Neural cell (in vitro differentiated cells): ENCODE data around the gene FOLH1. TPM values are rescaled to one million over a fixed set of nuclear protein-coding genes. Genes with fewer than 3 reads are reported as not detected.
"Not testable (repeated sequence)": the region's sequence is repeated elsewhere in the genome, so short reads cannot be mapped to it uniquely, and the experiment has no call there.

ENCODE experiments used
- H2AFZ ChIP-seq: fragments of 200-600, 300-800 bp; sonication (generic), shearing (Covaris generic); 2 replicates; pipeline ENCODE4 v1.6.0; 2014; ENCODE audit warnings: low read depth, mild to moderate bottlenecking, antibody characterized with exemption, low read length, moderate library complexity
- H3F3A ChIP-seq: fragments of 200-600 bp; shearing (Covaris generic); 2 replicates; pipeline ENCODE4 v1.6.1; 2016; ENCODE audit warnings: mild to moderate bottlenecking, moderate library complexity, mixed read lengths, antibody characterized with exemption, low read length; ENCODE audit not compliant: insufficient read depth, poor library complexity, severe bottlenecking
- H3K27ac ChIP-seq: fragments of 200-600, 300-800 bp; sonication (generic), shearing (Covaris generic); 2 replicates; pipeline ENCODE4 v1.5.1; 2014; ENCODE audit warnings: mild to moderate bottlenecking, low read length, moderate library complexity
- H3K27me3 ChIP-seq: fragments of 300-800, 200-600 bp; sonication (generic), shearing (Covaris generic); 2 replicates; pipeline ENCODE4 v1.6.0; 2014; ENCODE audit warnings: mild to moderate bottlenecking, low read depth, low read length, moderate library complexity; ENCODE audit not compliant: insufficient read depth
- H3K36me3 ChIP-seq: fragments of 300-800, 200-600 bp; sonication (generic), shearing (Covaris generic); 2 replicates; pipeline ENCODE4 v1.5.1; 2014; ENCODE audit warnings: mild to moderate bottlenecking, antibody characterized with exemption, low read length, moderate library complexity; ENCODE audit not compliant: insufficient read depth
- H3K4me2 ChIP-seq: fragments of 300-800, 200-600 bp; sonication (generic), shearing (Covaris generic); 2 replicates; pipeline ENCODE4 v1.6.0; 2014; ENCODE audit warnings: mild to moderate bottlenecking, low read length
- H3K4me3 ChIP-seq: fragments of 300-800, 200-600 bp; sonication (generic), shearing (Covaris generic); 2 replicates; pipeline ENCODE4 v1.5.1; 2014; ENCODE audit warnings: mild to moderate bottlenecking, low read length, moderate library complexity
- H3K79me2 ChIP-seq: fragments of 200-600 bp; shearing (Covaris generic); replicated peaks from 2 replicates; pipeline ENCODE4 v1.6.0; 2014; ENCODE audit warnings: mild to moderate bottlenecking, low read length, moderate library complexity; ENCODE audit not compliant: insufficient read depth
- H3K9ac ChIP-seq: fragments of 300-800, 200-600 bp; sonication (generic), shearing (Covaris generic); 2 replicates; pipeline ENCODE4 v1.6.1; 2016; ENCODE audit warnings: mild to moderate bottlenecking, low read length, mixed read lengths
- H3K9me2 ChIP-seq: fragments of 200-600 bp; shearing (Covaris generic); 2 replicates; pipeline ENCODE4 v1.6.1; 2016; ENCODE audit warnings: mild to moderate bottlenecking, low read length, mixed read lengths; ENCODE audit not compliant: insufficient read depth
- H3K9me3 ChIP-seq: fragments of 200-600, 300-800 bp; sonication (generic), shearing (Covaris generic); 2 replicates; pipeline ENCODE4 v1.6.1; 2016; ENCODE audit warnings: mild to moderate bottlenecking, mixed run types, low read length, moderate library complexity, mixed read lengths
- H4K20me1 ChIP-seq: fragments of 200-600 bp; shearing (Covaris generic); 2 replicates; pipeline ENCODE4 v1.6.1; 2016; ENCODE audit warnings: mild to moderate bottlenecking, mixed run types; ENCODE audit not compliant: insufficient read depth
- EP300 ChIP-seq: fragments of 450-650 bp; conservative IDR thresholded peaks from 2 replicates; pipeline ENCODE4 v1.6.1; 2014; ENCODE audit warnings: antibody characterized with exemption, mild to moderate bottlenecking, moderate library complexity; ENCODE audit not compliant: poor library complexity, severe bottlenecking
- EZH2 ChIP-seq: fragments of 200-600, 300-800 bp; shearing (Covaris generic), sonication (generic); IDR thresholded peaks from 2 replicates; pipeline ENCODE4 v1.6.1; 2014; ENCODE audit warnings: antibody characterized with exemption, low read length, borderline replicate concordance, mild to moderate bottlenecking; ENCODE audit not compliant: insufficient read depth, poor library complexity, severe bottlenecking
- MXI1 ChIP-seq: fragments of 450-650 bp; conservative IDR thresholded peaks from 2 replicates; pipeline ENCODE4 v1.6.1; 2014; ENCODE audit warnings: antibody characterized with exemption, mild to moderate bottlenecking; ENCODE audit not compliant: poor library complexity, severe bottlenecking
- POLR2AphosphoS5 ChIP-seq: IDR thresholded peaks from 2 replicates; pipeline ENCODE4 v1.6.1; 2012
- RAD21 ChIP-seq: fragments of 450-650 bp; conservative IDR thresholded peaks from 2 replicates; pipeline ENCODE4 v1.6.1; 2014; ENCODE audit warnings: antibody characterized with exemption, mild to moderate bottlenecking, moderate library complexity
- SMC3 ChIP-seq: fragments of 450-650 bp; conservative IDR thresholded peaks from 2 replicates; pipeline ENCODE4 v1.6.1; 2014; ENCODE audit warnings: antibody characterized with exemption, mild to moderate bottlenecking, moderate library complexity; ENCODE audit not compliant: poor library complexity
- TAF1 ChIP-seq: IDR thresholded peaks from 2 replicates; pipeline ENCODE4 v1.6.1; 2012; ENCODE audit warnings: low read depth
- polyA plus RNA-seq: library from polyadenylated mRNA; depleted of rRNA; stranded (reverse); fragments of >200 nt; gene quantifications from 2 replicates; pipeline ENCODE4 v1.2.3, GENCODE V29; 2014
- TF ChIP-seq, protein P1 (sequence below): IDR thresholded peaks from 2 replicates; pipeline ENCODE4 v1.6.1; 2012; ENCODE audit warnings: borderline replicate concordance
- TF ChIP-seq, protein P2 (sequence below): fragments of 450-650 bp; IDR thresholded peaks from 2 replicates; pipeline ENCODE4 v1.5.1; 2014; ENCODE audit warnings: antibody characterized with exemption, mild to moderate bottlenecking, moderate library complexity; ENCODE audit not compliant: poor library complexity, severe bottlenecking

Gene FOLH1
- polyA plus RNA-seq, 1 donor from 2014 or later, result not detected

DNA sequence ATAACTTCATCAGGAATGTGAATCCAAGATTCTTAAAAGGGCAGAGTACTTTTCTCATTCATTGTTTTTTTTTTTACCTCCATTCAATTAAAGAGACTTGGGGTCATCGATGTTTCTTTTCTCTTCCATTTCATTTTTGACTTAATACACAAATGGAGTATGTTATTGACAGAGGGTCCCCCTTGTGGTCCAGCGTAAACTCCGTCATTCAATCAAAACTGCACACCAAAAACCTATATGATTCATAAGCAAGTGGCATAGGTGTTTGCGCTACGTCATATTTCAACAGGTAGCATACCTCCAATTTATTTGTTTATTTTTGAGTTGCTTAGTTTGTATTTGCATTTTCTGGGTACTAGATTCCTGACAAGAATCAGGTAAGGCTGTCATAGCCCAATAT, 12.7 kb upstream of the FOLH1 start:
- H3K9me3 ChIP-seq, result no peaks in the 10 kb centered on the region
- H3K9ac ChIP-seq, result no peak overlapping the region
- H4K20me1 ChIP-seq, result no peaks in the 10 kb centered on the region
- TF ChIP-seq, protein P1, sequence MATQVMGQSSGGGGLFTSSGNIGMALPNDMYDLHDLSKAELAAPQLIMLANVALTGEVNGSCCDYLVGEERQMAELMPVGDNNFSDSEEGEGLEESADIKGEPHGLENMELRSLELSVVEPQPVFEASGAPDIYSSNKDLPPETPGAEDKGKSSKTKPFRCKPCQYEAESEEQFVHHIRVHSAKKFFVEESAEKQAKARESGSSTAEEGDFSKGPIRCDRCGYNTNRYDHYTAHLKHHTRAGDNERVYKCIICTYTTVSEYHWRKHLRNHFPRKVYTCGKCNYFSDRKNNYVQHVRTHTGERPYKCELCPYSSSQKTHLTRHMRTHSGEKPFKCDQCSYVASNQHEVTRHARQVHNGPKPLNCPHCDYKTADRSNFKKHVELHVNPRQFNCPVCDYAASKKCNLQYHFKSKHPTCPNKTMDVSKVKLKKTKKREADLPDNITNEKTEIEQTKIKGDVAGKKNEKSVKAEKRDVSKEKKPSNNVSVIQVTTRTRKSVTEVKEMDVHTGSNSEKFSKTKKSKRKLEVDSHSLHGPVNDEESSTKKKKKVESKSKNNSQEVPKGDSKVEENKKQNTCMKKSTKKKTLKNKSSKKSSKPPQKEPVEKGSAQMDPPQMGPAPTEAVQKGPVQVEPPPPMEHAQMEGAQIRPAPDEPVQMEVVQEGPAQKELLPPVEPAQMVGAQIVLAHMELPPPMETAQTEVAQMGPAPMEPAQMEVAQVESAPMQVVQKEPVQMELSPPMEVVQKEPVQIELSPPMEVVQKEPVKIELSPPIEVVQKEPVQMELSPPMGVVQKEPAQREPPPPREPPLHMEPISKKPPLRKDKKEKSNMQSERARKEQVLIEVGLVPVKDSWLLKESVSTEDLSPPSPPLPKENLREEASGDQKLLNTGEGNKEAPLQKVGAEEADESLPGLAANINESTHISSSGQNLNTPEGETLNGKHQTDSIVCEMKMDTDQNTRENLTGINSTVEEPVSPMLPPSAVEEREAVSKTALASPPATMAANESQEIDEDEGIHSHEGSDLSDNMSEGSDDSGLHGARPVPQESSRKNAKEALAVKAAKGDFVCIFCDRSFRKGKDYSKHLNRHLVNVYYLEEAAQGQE, result no peak
- TF ChIP-seq, protein P2, sequence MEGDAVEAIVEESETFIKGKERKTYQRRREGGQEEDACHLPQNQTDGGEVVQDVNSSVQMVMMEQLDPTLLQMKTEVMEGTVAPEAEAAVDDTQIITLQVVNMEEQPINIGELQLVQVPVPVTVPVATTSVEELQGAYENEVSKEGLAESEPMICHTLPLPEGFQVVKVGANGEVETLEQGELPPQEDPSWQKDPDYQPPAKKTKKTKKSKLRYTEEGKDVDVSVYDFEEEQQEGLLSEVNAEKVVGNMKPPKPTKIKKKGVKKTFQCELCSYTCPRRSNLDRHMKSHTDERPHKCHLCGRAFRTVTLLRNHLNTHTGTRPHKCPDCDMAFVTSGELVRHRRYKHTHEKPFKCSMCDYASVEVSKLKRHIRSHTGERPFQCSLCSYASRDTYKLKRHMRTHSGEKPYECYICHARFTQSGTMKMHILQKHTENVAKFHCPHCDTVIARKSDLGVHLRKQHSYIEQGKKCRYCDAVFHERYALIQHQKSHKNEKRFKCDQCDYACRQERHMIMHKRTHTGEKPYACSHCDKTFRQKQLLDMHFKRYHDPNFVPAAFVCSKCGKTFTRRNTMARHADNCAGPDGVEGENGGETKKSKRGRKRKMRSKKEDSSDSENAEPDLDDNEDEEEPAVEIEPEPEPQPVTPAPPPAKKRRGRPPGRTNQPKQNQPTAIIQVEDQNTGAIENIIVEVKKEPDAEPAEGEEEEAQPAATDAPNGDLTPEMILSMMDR, result no peak
- TF ChIP-seq RAD21, result no peak
- TF ChIP-seq MXI1, result no peak
- TF ChIP-seq EZH2, result no peak
- no peak for TF ChIP-seq POLR2AphosphoS5
- TF ChIP-seq TAF1, result no peak
- no peak for TF ChIP-seq EP300
- no peak for TF ChIP-seq SMC3
- H3K27ac ChIP-seq, result no peak overlapping the region
- H3K79me2 ChIP-seq, result no peaks in the 10 kb centered on the region
- no peak overlapping the region for H3K4me2 ChIP-seq
- no peaks in the 10 kb centered on the region for H3K9me2 ChIP-seq
- no peak overlapping the region for H2AFZ ChIP-seq
- no peak overlapping the region for H3K4me3 ChIP-seq
- H3F3A ChIP-seq, result no peaks in the 10 kb centered on the region
- no peaks in the 10 kb centered on the region for H3K36me3 ChIP-seq
- H3K27me3 ChIP-seq, result no peaks in the 10 kb centered on the region

DNA sequence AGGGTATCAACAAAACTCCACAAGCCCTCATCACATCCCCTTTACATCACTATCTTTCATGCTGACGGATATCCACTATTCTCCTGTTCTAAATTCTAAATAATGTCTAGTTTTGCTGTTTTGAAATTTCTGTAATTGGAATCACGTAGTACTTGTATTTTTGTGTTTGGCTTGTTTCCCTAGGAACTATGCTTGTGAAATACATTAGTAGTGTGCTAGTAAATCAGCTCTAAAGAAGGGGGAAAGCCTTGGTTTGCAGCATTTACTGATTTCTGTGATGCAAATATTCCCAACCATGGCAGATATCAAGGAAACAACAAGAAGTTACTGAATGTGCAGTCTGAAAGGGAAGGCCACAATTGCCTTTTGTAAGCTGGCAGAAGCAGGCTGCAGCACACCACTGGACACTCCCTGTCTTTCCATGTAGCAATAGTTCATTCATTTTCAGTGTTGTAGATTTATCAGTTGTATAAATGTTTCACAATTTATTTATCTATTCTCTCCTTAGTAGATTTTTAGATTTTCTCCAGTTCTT, 4.7 kb upstream of the FOLH1 start:
- no peaks in the 10 kb centered on the region for H4K20me1 ChIP-seq
- H3K9me3 ChIP-seq, result no peaks in the 10 kb centered on the region
- H3K36me3 ChIP-seq, result no peaks in the 10 kb centered on the region
- no peak overlapping the region for H3K27ac ChIP-seq
- no peak overlapping the region for H3K9ac ChIP-seq
- no peak for TF ChIP-seq POLR2AphosphoS5
- TF ChIP-seq TAF1, result no peak
- no peak for TF ChIP-seq EP300
- no peak for TF ChIP-seq RAD21
- TF ChIP-seq, protein P1, result no peak
- no peak for TF ChIP-seq EZH2
- TF ChIP-seq, protein P2, result no peak
- TF ChIP-seq SMC3, result no peak
- no peak for TF ChIP-seq MXI1
- H3F3A ChIP-seq, result no peaks in the 10 kb centered on the region
- no peak overlapping the region for H2AFZ ChIP-seq
- no peak overlapping the region for H3K4me3 ChIP-seq
- H3K9me2 ChIP-seq, result no peaks in the 10 kb centered on the region
- H3K27me3 ChIP-seq, result no peaks in the 10 kb centered on the region
- no peaks in the 10 kb centered on the region for H3K79me2 ChIP-seq
- no peak overlapping the region for H3K4me2 ChIP-seq

DNA sequence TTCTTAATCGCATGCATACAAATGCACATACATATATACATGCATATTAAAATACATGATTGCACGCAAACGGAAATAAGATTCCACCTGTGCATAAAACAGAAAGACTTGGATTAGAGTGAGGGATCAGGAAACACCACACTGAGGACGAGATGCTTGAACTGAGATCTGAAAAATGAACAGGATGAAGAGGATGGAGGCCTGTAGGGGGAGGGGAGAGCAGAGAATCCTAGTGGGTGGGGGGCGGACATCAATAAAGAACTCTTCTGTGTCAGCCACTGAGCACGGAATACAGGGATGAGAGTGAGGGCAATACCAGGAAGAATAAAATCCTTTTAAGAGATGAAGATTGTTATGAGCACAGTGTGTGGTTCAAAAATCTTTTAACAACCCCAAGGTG, 1.4 kb downstream of the FOLH1 start:
- not testable (repeated sequence) for H3K4me3 ChIP-seq, H3K4me2 ChIP-seq, H3K9me2 ChIP-seq, H3K36me3 ChIP-seq, H3K27me3 ChIP-seq, H3F3A ChIP-seq, H3K9me3 ChIP-seq, H2AFZ ChIP-seq, H3K27ac ChIP-seq, H3K79me2 ChIP-seq, H3K9ac ChIP-seq, H4K20me1 ChIP-seq
